Measurements from ENCODE around the gene ACTA2.
"Not testable (repeated sequence)": the region's sequence is repeated elsewhere in the genome, so short reads cannot be mapped to it uniquely, and the experiment has no call there.

DNA sequence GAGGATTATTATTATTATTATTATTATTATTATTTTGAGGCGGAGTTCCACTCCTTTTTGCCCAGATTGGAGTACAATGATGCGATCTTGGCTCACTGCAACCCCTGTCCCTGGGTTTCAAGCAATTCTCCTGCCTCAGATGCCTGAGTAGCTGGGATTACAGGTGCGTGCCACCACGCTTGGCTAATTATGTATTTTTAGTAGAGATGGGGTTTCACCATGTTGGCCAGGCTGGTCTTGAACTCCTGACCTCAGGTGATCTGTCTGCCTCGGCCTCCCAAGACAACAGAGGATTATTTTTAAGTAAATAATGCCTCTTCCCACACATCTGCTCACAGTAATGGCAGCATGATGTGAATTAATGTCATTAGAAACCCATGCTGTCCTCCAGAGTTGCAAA, 20.5 kb downstream of the ACTA2 start:
- not testable (repeated sequence) for TF ChIP-seq FOXM1 (IDR thresholded peaks at IDR 0.05; ENCODE audit: borderline replicate concordance); TARDBP (IDR thresholded peaks at IDR 0.05); SP1 (IDR thresholded peaks at IDR 0.05); NFRKB (IDR thresholded peaks at IDR 0.05); LEF1 (IDR thresholded peaks at IDR 0.05; ENCODE audit: borderline replicate concordance); FOXK2 (IDR thresholded peaks at IDR 0.05); ZNF384 (IDR thresholded peaks at IDR 0.05); ELF4 (IDR thresholded peaks at IDR 0.05); FOXA1 (IDR thresholded peaks at IDR 0.05); BHLHE40 (IDR thresholded peaks at IDR 0.05; ENCODE audit: borderline replicate concordance); SUZ12 (IDR thresholded peaks at IDR 0.05); CTBP1 (IDR thresholded peaks at IDR 0.05; ENCODE audit: borderline replicate concordance); HDGF (IDR thresholded peaks at IDR 0.05; ENCODE audit: borderline replicate concordance)
- TF ChIP-seq, protein P1, sequence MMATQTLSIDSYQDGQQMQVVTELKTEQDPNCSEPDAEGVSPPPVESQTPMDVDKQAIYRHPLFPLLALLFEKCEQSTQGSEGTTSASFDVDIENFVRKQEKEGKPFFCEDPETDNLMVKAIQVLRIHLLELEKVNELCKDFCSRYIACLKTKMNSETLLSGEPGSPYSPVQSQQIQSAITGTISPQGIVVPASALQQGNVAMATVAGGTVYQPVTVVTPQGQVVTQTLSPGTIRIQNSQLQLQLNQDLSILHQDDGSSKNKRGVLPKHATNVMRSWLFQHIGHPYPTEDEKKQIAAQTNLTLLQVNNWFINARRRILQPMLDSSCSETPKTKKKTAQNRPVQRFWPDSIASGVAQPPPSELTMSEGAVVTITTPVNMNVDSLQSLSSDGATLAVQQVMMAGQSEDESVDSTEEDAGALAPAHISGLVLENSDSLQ (IDR thresholded peaks at IDR 0.05) = not testable (repeated sequence)

Measured in HEK293T (cell line).